HG02970 (cell line): ENCODE measurements around the gene KCNAB2.

Experiments used
- ATAC-seq: cut with Tn5 transposase; IDR thresholded peaks from one replicate; pipeline ENCODE4 v1.9.1; 2021; ENCODE audit warnings: mild to moderate bottlenecking, moderate library complexity, moderate number of reproducible peaks; ENCODE audit not compliant: unreplicated experiment, low FRiP score

KCNAB2 gene

DNA sequence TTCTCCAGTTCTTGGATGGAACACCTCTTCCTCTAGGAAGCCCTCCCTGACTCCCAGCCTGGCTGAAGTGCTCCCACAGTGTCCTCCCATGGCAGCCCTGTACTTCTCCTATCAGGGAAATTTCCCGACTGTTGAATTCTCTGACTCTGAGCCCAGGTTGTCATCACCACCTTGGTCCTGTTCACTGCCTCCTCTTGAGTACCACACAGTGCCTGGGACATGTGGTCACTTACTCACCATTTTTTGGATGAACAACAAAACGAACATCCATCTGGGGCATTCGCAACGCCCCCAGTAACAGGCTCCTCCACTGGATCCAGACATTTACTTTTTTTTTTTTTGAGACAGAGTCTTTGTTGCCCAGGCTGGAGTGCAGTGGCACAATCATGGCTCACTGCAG, 97.0 kb downstream of the KCNAB2 start:
- ATAC-seq: no peak

DNA sequence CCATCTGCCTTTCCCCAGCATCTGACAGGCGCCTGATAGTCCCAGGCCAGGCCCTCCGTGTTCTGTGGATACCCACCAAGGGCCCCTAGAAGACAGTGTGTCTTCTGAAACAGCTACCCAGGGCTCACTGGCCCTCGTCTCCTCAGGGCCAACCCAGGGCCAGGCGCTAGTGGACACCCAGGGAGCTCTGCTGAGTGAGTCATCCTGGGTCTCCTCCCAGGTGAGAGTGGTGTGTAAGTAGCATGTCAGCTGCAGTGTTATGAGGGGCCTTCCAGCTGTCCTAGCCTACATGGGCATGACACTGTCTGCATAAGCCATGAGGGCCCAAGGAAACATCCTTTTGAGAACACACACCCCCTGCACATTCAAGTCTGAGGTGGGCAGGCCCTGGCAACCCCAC, 97.7 kb downstream of the KCNAB2 start:
- ATAC-seq: no peak

DNA sequence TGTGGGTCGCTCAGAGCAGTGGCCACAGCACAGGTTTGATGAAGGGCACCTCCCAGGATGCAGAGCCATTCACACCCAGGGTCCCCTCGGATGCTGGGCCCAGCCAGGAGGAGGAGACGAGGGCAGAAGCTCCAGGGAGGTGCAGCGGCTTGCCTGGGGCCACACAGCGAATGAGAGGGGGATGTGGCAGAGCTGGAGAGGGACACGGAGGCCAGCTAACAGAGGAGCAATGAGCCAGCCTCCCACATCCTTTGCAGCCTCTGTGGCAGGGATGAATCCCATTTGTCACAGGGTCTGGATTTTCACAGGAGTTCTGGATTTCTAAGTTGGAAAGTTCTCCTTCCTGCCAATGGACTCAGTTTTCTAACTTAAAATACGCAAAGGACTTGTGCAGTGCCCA, 98.5 kb downstream of the KCNAB2 start:
- no peak for ATAC-seq

DNA sequence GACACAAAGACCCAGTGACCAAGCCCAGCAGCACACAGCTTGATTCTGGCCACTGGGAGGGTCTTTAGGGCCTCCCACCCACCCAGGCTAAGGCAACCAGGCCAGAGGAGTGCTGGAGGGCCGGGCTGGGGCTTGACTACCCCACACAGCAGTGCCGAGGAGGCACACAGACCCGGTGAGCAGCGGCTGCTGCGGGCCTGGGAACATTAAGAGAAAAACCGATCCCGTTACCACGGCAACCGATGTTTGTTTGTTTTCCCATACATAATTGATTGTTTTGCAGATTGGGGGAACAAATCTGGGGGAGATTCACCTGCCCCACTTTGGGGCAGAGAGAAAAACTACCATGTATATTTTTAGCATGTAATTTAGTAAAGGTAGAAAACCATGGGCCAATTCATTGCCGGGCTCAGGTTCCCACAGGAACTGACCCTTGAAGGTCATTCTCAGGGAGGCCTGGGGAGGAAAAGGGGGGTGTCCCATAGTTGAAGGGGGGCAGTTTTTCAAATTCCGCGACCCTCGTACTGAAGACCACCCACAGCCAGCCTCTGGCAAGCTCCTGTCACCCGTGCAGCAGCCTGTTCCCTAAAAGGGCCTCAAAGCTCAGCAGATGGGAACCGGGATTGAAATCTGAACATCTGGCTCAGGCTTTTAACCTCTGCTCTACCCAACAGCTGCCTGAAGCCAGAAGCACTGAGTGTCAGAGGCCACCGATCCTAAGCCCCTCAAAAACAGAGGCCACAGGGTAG, 99.1 kb downstream of the KCNAB2 start:
- no peak for ATAC-seq

DNA sequence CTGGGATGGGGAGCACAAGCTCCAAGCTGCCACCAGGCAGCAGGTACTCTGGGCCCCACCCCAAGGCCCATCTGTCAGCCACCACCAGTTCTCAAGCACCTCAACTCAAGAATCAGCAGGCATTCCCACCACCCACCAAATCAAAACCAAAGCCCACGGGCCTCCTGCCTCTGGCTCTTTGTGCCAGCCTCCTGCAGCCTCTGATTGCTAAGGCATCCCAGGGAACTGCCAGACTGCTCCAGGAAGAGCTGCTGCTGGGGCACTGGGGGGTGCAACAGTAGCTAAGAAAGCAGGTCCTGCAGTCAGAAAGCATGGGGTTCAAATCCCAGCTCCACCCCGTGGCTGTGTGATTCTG, 99.7 kb downstream of the KCNAB2 start:
- ATAC-seq: no peak

DNA sequence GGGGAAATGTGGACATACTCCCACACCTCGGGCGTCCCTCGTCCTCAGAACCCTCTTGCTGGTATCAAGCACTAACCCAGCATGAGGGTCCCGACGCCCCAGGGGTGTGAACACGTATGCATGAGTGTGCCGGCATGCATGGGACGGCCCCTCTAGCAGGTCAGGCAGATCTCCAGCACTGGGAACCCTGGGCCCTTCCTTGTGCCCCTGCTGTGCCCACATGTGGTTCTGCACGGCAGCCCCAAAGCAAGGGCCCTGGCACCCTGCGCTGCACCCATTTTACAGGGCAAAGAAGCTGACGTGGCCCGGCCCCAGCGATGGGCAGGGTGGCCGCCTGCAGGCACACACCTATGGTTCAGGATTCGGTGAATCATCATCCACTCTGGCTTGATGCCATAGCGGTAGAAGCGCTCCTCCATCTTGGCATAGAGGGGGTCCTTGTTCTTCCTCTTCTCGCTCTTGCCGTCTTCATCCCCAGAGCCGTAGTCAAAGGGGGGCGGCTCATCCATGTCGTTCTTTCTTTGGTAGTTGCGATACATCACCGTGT, 100.2 kb downstream of the KCNAB2 start:
- no peak for ATAC-seq

DNA sequence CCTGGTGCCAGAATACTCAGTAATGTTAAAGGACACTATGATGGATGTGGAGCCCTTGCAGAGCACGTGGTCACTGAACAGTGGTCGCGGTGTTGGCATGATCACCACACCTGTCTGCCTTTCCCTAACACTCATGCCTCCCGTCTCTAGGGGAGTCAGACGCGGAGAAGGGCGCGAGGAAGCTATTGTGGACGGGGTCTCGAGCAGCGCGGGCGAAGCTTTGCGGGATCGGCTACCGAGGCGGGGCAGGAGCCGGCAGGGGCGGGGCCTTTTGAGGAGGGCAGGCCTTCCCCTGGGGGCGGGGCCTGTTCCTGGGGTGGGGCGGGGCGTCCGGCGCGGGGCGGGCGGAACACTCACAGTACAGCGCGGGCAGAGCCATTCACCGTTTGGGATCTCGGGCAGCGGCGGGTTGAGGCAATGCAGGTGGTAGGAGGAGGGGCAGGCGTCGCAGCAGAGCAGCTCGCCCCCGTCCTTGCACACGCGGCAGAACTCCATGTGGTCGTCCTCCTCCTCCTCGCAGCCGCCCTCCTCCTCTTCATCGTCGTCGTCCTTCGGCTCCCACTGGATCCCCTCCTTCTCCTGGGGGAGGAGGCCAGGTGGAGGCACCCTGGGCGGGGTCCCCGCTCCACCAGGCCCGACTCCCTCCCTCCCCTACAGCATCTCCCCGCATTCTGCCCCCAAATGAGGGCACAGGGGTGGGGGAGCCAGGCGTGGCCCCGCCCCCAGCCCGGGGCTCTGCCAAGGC, 103.0 kb downstream of the KCNAB2 start:
- no peak for ATAC-seq

DNA sequence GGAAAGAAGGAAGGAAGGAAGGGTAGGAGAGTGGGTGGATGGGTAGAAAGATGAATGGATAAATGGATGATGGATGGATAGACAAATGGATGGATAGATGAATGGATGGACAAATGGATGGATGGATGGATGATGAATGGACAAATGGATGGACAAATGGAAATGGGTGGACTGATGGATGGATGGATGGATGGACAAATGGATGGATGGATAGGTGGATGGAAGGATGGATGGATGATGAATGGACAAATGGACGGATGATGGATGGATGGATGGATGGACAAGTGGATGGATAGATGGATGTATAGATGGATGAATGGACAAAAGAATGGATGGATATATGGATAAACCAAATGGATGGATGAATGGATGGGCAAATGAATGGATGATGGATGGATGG, 103.9 kb downstream of the KCNAB2 start:
- ATAC-seq: no peak

DNA sequence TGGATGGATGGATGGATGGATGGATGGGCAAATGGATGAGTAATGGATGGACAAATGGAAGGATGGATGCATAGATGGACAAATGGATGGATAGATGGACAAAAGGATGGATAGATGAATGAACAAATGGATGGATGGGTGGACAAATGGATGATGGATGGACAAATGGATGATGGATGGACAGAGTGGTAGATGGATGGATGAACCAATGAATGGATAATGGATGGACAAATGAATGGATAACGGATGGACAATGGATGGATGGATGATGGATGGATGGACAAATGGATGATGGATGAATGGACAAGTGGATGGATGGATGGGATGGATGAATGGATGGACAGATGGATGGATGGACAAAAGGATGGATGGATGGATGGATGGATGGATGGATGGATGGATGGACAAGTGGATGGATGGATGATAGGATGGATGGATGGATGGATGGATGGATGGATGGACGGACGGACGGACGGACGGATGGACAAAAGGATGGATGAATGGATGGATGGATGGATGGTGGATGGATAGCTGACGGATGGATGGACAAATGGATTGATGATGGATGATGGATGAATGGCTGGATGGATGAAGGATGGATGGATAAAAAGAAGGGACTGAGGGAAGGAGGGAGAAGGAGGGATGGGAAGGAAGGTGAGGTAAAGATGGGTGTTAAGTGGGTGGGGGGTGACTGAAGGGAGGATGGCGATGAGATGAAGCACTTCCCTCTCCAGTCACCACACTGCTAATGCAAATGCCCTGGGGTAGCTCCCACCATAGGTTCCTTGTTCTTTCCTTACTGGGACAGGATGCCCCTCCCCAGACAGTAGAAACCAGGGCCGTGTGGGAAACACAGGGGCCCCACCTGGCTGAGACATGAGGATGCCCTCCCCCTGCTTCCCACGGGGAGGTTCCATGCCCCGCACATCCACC, 104.6 kb downstream of the KCNAB2 start:
- ATAC-seq: no peak
